HEK293T (cell line): ENCODE results near the gene GNPNAT1.
"Not testable (repeated sequence)": the region's sequence is repeated elsewhere in the genome, so short reads cannot be mapped to it uniquely, and the experiment has no call there.

Source experiments
- ARNT ChIP-seq: fragments of 450-650 bp; IDR thresholded peaks from 2 replicates; pipeline ENCODE4 v1.6.1; 2017; ENCODE audit warnings: mild to moderate bottlenecking
- BHLHE40 ChIP-seq: fragments of 450-650 bp; IDR thresholded peaks from 2 replicates; pipeline ENCODE4 v1.6.1; 2016; ENCODE audit warnings: mild to moderate bottlenecking, moderate library complexity, borderline replicate concordance
- HDGF ChIP-seq: fragments of 450-650 bp; IDR thresholded peaks from 2 replicates; pipeline ENCODE4 v1.6.1; 2017; ENCODE audit warnings: antibody characterized with exemption, borderline replicate concordance
- SP1 ChIP-seq: fragments of 450-650 bp; IDR thresholded peaks from 2 replicates; pipeline ENCODE4 v1.6.1; 2017
- TF ChIP-seq, protein P1 (sequence below): fragments of 450-650 bp; IDR thresholded peaks from 2 replicates; pipeline ENCODE4 v1.6.1; 2016

DNA sequence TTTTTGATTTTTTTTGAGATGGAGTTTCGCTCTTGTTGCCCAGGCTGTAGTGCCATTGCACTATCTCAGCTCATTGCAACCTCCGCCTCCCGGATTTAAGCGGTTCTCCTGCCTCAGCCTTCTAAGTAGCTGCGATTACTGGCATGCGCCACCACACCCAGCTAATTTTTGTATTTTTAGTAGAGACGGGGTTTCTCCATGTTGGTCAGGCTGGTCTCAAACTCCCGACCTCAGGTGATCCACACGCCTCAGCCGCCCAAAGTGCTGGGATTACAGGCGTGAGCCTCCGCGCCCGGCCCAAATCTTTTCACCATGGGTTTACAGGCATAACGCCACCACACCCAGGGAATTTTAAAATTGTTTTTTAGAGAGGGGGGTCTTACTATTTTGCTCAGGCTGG, 62.4 kb downstream of the GNPNAT1 start:
- TF ChIP-seq HDGF, SP1, ARNT, BHLHE40: not testable (repeated sequence)
- TF ChIP-seq, protein P1, sequence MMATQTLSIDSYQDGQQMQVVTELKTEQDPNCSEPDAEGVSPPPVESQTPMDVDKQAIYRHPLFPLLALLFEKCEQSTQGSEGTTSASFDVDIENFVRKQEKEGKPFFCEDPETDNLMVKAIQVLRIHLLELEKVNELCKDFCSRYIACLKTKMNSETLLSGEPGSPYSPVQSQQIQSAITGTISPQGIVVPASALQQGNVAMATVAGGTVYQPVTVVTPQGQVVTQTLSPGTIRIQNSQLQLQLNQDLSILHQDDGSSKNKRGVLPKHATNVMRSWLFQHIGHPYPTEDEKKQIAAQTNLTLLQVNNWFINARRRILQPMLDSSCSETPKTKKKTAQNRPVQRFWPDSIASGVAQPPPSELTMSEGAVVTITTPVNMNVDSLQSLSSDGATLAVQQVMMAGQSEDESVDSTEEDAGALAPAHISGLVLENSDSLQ, result not testable (repeated sequence)
